ENCODE results near the gene SETD7.
"Not testable (repeated sequence)": the region's sequence is repeated elsewhere in the genome, so short reads cannot be mapped to it uniquely, and the experiment has no call there.

SETD7 gene

GRCh38 chr4:139455126-139455538, 100.9 kb downstream of the SETD7 start:
- peak overlapping the region; percentile 100 for H3K4me3 ChIP-seq (ENCODE audit: low read depth, low read length)
- TF ChIP-seq CTCF (IDR thresholded peaks at IDR 0.05; ENCODE audit: low read depth, low read length, missing control alignments), result no peak
- no peak for DNase-seq (ENCODE audit: low read depth)

GRCh38 chr4:139454111-139455045, 101.6 kb downstream of the SETD7 start, which contains the start of gene RAB33B:
Gene RAB33B (plus strand): TSS chr4:139454121. CDS start chr4:139454196, 75 bp downstream.
- peak within 1 kb of the TSS; percentile 100 for H3K4me3 ChIP-seq (ENCODE audit: low read depth, low read length)
- DNase-seq (ENCODE audit: low read depth), result no peak
- TF ChIP-seq CTCF (IDR thresholded peaks at IDR 0.05; ENCODE audit: low read depth, low read length, missing control alignments), result no peak

GRCh38 chr4:139453371-139454110, 102.5 kb downstream of the SETD7 start:
- DNase-seq (ENCODE audit: low read depth), result peak; percentile 93

GRCh38 chr4:139453041-139453370, 103.0 kb downstream of the SETD7 start:
- peak; percentile 65 for TF ChIP-seq CTCF (IDR thresholded peaks at IDR 0.05; ENCODE audit: low read depth, low read length, missing control alignments)
- DNase-seq (ENCODE audit: low read depth), result peak; percentile 68

More at GRCh38 chr4:139453371-139454110, 102.5 kb downstream of the SETD7 start:
- H3K4me3 ChIP-seq (ENCODE audit: low read depth, low read length), result peak overlapping the region; percentile 100
- TF ChIP-seq CTCF (IDR thresholded peaks at IDR 0.05; ENCODE audit: low read depth, low read length, missing control alignments), result no peak

GRCh38 chr4:139451997-139452396, 104.0 kb downstream of the SETD7 start:
- no peak for DNase-seq (ENCODE audit: low read depth)
- no peak overlapping the region; the same call in 1 of the 2 replicates for H3K4me3 ChIP-seq (ENCODE audit: low read depth, low read length)
- TF ChIP-seq CTCF (IDR thresholded peaks at IDR 0.05; ENCODE audit: low read depth, low read length, missing control alignments), result no peak

More at GRCh38 chr4:139453041-139453370, 103.0 kb downstream of the SETD7 start:
- H3K4me3 ChIP-seq (ENCODE audit: low read depth, low read length), result peak overlapping the region; percentile 100

GRCh38 chr4:139450586-139450985, 105.4 kb downstream of the SETD7 start:
- no peak for TF ChIP-seq CTCF (IDR thresholded peaks at IDR 0.05; ENCODE audit: low read depth, low read length, missing control alignments)
- DNase-seq (ENCODE audit: low read depth), result no peak
- H3K4me3 ChIP-seq (ENCODE audit: low read depth, low read length), result no peak overlapping the region

GRCh38 chr4:139447078-139447477, 108.9 kb downstream of the SETD7 start:
- not testable (repeated sequence) for H3K4me3 ChIP-seq (ENCODE audit: low read depth, low read length)

More at GRCh38 chr4:139447078-139447477, 108.9 kb downstream of the SETD7 start:
- not testable (repeated sequence) for DNase-seq (ENCODE audit: low read depth)

Data from GM12864 (cell line).